Mucosa of descending colon (tissue), 3 donors: ENCODE results near the gene RAB20. TPM values are rescaled to one million over a fixed set of nuclear protein-coding genes. Genes with fewer than 3 reads are reported as not detected.
"Not testable (repeated sequence)": the region's sequence is repeated elsewhere in the genome, so short reads cannot be mapped to it uniquely, and the experiment has no call there.

Experiments used
- ATAC-seq: fragments of 200-7000 bp; cut with Tn5 transposase; one replicate; pipeline ENCODE4 v1.9.1; 2020; ENCODE audit warnings: mild to moderate bottlenecking, moderate library complexity
- DNase-seq, 3 donors: peaks; one replicate each; pipeline ENCODE4 v3.0.0-alpha.2; 2020
- H3K36me3 ChIP-seq: fragments of 200-600 bp; one replicate; pipeline ENCODE4 v1.8.0; 2021; ENCODE audit warnings: low read depth, mild to moderate bottlenecking
- H3K4me1 ChIP-seq: fragments of 200-600 bp; one replicate; pipeline ENCODE4 v1.8.0; 2021; ENCODE audit warnings: low read depth, mild to moderate bottlenecking
- H3K4me3 ChIP-seq: fragments of 200-600 bp; one replicate; pipeline ENCODE4 v1.8.0; 2021; ENCODE audit warnings: mild to moderate bottlenecking
- H3K9me3 ChIP-seq: fragments of 200-600 bp; one replicate; pipeline ENCODE4 v1.8.0; 2021; ENCODE audit warnings: mild to moderate bottlenecking
- CTCF ChIP-seq: fragments of 200-600 bp; IDR thresholded peaks from one replicate; pipeline ENCODE4 v1.8.0; 2022; ENCODE audit warnings: antibody characterized with exemption, mild to moderate bottlenecking
- intact Hi-C, 2 donors: fragments of 100-400 bp; cut with DNase I in 1 of 2; cut with micrococcal nuclease in 1 of 2; formaldehyde crosslinking; loops; one replicate each; pipeline versions ENCODE4 v1.11.0 to v1.11.1; 2022; cut with DNase I, micrococcal nuclease
- total RNA-seq, 3 donors: library from RNA; stranded (reverse); fragmentation: NEBNext Ultra II Directional in 2 of 3; extraction: Animal tissue kit (Norgen Biotek cat#: 25700) in 2 of 3; gene quantifications; one replicate each; pipeline versions ENCODE4 v1.2.1 to v1.2.4, GENCODE V29; 2021 to 2023
- donor health status: DM: no; HTN: no; CAD: no; lungs with moderate emphysema.
- donor health status: DM: no; HTN: no; CAD: no.
- donor health status: DM: no; HTN: yes; CAD: no.

RAB20 gene
- total RNA-seq, 3 donors from 2014 or later, result 24.4 to 45.2 (median 33.7) TPM

- no peak overlapping the region for H3K4me3 ChIP-seq
- H3K9me3 ChIP-seq, result no peaks in the 10 kb centered on the region
- H3K36me3 ChIP-seq, result no peaks in the 10 kb centered on the region
- DNase-seq, result no peak
- no peak for TF ChIP-seq CTCF
- intact Hi-C loops, result no loop called here
- ATAC-seq, result no peak
- H3K4me1 ChIP-seq, result peaks cover 5% of the 10 kb centered on the region
Observed at GRCh38 chr13:110500341-110500740, 61.2 kb downstream of the RAB20 start.

- ATAC-seq (no peak), DNase-seq (no peak)
- peaks cover 5% of the 10 kb centered on the region for H3K4me1 ChIP-seq
- H3K36me3 ChIP-seq, result no peaks in the 10 kb centered on the region
- no peak for TF ChIP-seq CTCF
- H3K9me3 ChIP-seq, result no peaks in the 10 kb centered on the region
- intact Hi-C loops, result no loop called here
- H3K4me3 ChIP-seq, result no peak overlapping the region
Observed at GRCh38 chr13:110499621-110500281, 61.8 kb downstream of the RAB20 start.

- Histone ChIP-seq H3K36me3 (no peaks in the 10 kb centered on the region), H3K9me3 (no peaks in the 10 kb centered on the region), H3K4me3 (no peak overlapping the region), H3K4me1 (no peaks in the 10 kb centered on the region)
- no peak for TF ChIP-seq CTCF
- intact Hi-C loops, result no loop called here
- no peak for ATAC-seq
- peak in 1 of 3 donors; percentile 31 for DNase-seq
Observed at GRCh38 chr13:110498765-110499164, 62.8 kb downstream of the RAB20 start.

- Histone ChIP-seq H3K4me3 (no peak overlapping the region), H3K4me1 (no peaks in the 10 kb centered on the region), H3K9me3 (no peaks in the 10 kb centered on the region), H3K36me3 (no peaks in the 10 kb centered on the region)
- ATAC-seq (no peak), DNase-seq (no peak)
- intact Hi-C loops, result no loop called here
- TF ChIP-seq CTCF, result no peak
Observed at GRCh38 chr13:110498327-110498726, 63.2 kb downstream of the RAB20 start.

- intact Hi-C loops, H3K9me3 ChIP-seq, H3K36me3 ChIP-seq, H3K4me3 ChIP-seq, ATAC-seq, DNase-seq, H3K4me1 ChIP-seq: not testable (repeated sequence)
Observed at GRCh38 chr13:110497896-110498295, 63.6 kb downstream of the RAB20 start.

- ATAC-seq (no peak), DNase-seq (no peak)
- no peak overlapping the region for H3K4me3 ChIP-seq
- no peaks in the 10 kb centered on the region for H3K9me3 ChIP-seq
- H3K4me1 ChIP-seq, result no peaks in the 10 kb centered on the region
- no peak for TF ChIP-seq CTCF
- H3K36me3 ChIP-seq, result no peaks in the 10 kb centered on the region
- intact Hi-C loops, result no loop called here
Observed at GRCh38 chr13:110497003-110497402, 64.5 kb downstream of the RAB20 start.
